Measurements from ENCODE around the gene MAPKBP1. TPM values are rescaled to one million over a fixed set of nuclear protein-coding genes. Genes with fewer than 3 reads are reported as not detected.

MAPKBP1 gene
- total RNA-seq, 1 experiment from 2014 or later = 16.2 TPM

DNA sequence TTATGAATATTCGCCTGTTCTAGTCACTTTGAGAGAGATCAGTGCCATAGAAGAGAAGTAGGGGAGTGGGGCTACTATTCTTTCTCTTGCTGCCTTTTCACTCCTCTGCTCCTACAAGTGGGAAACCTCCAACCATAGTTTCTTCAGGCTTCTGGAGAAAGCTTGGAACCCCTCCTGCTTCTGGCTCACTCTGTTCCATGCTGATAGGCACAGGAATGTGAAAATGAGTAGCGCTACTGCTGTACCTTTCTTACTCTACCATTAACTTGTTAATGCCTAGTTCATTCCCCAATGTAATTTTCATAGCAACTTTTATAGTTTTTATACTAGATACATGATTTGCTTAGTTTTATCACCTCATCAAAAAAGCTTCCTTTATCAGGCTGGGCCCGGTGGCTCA, 26.9 kb downstream of the MAPKBP1 start:
- Mint-ChIP-seq H3K27me3 (ENCODE audit: insufficient read depth, unreplicated experiment) (no peaks in the 10 kb centered on the region), H3K27ac (ENCODE audit: unreplicated experiment) (no peak overlapping the region), H3K4me1 (ENCODE audit: low read depth, unreplicated experiment) (peaks cover 7% of the 10 kb centered on the region), H3K36me3 (ENCODE audit: insufficient read depth, unreplicated experiment) (peaks cover 12% of the 10 kb centered on the region), H3K9me3 (ENCODE audit: unreplicated experiment) (no peaks in the 10 kb centered on the region), H3K4me3 (ENCODE audit: unreplicated experiment) (no peak overlapping the region)
- intact Hi-C loops (cut with micrococcal nuclease; ENCODE audit: unreplicated experiment) = no loop called here
- no peak for DNase-seq
- no peak overlapping the region for H3K4me3 ChIP-seq (ENCODE audit: low read depth, low read length)
- peaks cover 20% of the 10 kb centered on the region for H3K4me1 ChIP-seq
- H3K9me3 ChIP-seq = no peaks in the 10 kb centered on the region
- TF ChIP-seq, protein P1, sequence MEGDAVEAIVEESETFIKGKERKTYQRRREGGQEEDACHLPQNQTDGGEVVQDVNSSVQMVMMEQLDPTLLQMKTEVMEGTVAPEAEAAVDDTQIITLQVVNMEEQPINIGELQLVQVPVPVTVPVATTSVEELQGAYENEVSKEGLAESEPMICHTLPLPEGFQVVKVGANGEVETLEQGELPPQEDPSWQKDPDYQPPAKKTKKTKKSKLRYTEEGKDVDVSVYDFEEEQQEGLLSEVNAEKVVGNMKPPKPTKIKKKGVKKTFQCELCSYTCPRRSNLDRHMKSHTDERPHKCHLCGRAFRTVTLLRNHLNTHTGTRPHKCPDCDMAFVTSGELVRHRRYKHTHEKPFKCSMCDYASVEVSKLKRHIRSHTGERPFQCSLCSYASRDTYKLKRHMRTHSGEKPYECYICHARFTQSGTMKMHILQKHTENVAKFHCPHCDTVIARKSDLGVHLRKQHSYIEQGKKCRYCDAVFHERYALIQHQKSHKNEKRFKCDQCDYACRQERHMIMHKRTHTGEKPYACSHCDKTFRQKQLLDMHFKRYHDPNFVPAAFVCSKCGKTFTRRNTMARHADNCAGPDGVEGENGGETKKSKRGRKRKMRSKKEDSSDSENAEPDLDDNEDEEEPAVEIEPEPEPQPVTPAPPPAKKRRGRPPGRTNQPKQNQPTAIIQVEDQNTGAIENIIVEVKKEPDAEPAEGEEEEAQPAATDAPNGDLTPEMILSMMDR (IDR thresholded peaks at IDR 0.05; ENCODE audit: insufficient read depth in 1 of 2, low read depth in 1 of 2, low read length in 1 of 2, severe bottlenecking in 1 of 2, unreplicated experiment in 1 of 2) = no peak
- no TSS peak for BruUV-seq (replicated peaks)
- no peaks in the 10 kb centered on the region; the same call in 1 of the 2 replicates for H3K36me3 ChIP-seq (ENCODE audit: control insufficient read depth, insufficient read depth, low read length)
- ChIA-PET POLR2A (no interaction called here), CTCF (no interaction called here)
- H3K27me3 ChIP-seq (replicated peaks; ENCODE audit: control insufficient read depth, insufficient read depth, low read length) = no peaks in the 10 kb centered on the region

DNA sequence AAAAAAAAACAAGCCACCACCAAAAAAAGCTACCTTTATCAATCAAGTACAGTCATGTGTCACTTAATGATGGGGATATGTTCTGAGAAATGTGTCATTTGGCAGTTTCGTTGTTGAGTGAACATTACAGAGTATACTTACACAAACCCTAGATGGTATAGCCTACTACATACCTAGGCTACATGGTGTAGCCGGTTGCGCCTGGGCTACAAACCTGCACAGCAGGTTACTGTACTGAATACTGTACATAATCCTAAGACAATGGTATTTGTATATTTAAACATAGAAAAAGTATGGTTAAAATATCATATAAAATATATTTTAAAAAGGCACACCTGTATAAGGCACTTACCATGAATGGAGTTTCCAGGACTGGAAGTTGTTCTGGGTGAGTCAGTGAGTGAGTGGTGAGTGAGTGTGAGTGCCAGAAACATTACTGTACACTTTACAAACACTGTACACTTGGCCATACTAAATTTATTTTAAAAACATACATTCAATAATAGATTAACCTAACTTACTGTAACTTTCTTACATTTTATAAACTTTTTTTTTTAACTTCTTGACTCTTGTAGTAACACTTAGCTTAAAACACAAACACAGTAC, 27.7 kb downstream of the MAPKBP1 start:
- H3K4me1 ChIP-seq = peaks cover 19% of the 10 kb centered on the region
- H3K36me3 Mint-ChIP-seq (ENCODE audit: insufficient read depth, unreplicated experiment) = peaks cover 12% of the 10 kb centered on the region
- no peak for DNase-seq
- H3K27ac Mint-ChIP-seq (ENCODE audit: unreplicated experiment) = no peak overlapping the region
- no peak overlapping the region for H3K4me3 ChIP-seq (ENCODE audit: low read depth, low read length)
- H3K36me3 ChIP-seq (ENCODE audit: control insufficient read depth, insufficient read depth, low read length) = no peaks in the 10 kb centered on the region; the same call in 1 of the 2 replicates
- no peaks in the 10 kb centered on the region for H3K27me3 ChIP-seq (replicated peaks; ENCODE audit: control insufficient read depth, insufficient read depth, low read length)
- H3K9me3 ChIP-seq = no peaks in the 10 kb centered on the region
- intact Hi-C loops (cut with micrococcal nuclease; ENCODE audit: unreplicated experiment) = no loop called here
- no peaks in the 10 kb centered on the region for H3K9me3 Mint-ChIP-seq (ENCODE audit: unreplicated experiment)
- ChIA-PET POLR2A (no interaction called here), CTCF (interaction anchor here (0.6 to 5.9 kb wide), 2 partner anchors 28 to 78 kb away, joined by 3 to 42 read pairs; partner anchors contain the start of gene MAPKBP1)
- TF ChIP-seq, protein P1 (IDR thresholded peaks at IDR 0.05; ENCODE audit: insufficient read depth in 1 of 2, low read depth in 1 of 2, low read length in 1 of 2, severe bottlenecking in 1 of 2, unreplicated experiment in 1 of 2) = no peak
- H3K4me3 Mint-ChIP-seq (ENCODE audit: unreplicated experiment) = no peak overlapping the region
- peaks cover 7% of the 10 kb centered on the region for H3K4me1 Mint-ChIP-seq (ENCODE audit: low read depth, unreplicated experiment)
- no TSS peak for BruUV-seq (replicated peaks)
- H3K27me3 Mint-ChIP-seq (ENCODE audit: insufficient read depth, unreplicated experiment) = no peaks in the 10 kb centered on the region

DNA sequence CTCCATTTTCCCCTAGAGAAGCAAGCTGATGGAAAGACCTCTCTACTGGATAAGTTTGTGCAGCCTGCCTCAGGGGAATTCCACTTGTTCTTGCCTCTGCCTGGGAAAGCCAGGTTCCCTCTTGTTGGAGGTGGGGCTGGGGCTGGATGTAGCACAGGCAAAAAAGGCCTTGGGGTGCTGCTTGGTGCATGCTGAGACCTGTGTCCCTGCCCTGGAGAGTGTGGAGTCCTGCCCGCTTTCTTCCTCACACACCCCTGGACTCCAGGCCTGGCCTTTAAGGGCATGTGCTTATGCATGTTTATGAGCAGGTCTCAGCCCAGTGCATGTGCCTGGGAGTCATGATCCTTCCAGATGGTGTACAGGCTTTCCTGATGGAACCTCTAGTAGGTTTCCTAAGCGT, 30.1 kb downstream of the MAPKBP1 start:
- TF ChIP-seq, protein P1 (IDR thresholded peaks at IDR 0.05; ENCODE audit: insufficient read depth in 1 of 2, low read depth in 1 of 2, low read length in 1 of 2, severe bottlenecking in 1 of 2, unreplicated experiment in 1 of 2) = no peak
- no peaks in the 10 kb centered on the region for H3K9me3 Mint-ChIP-seq (ENCODE audit: unreplicated experiment)
- CTCF ChIA-PET = interaction anchor here (5.9 kb wide), 1 partner anchor 31 kb away, joined by 42 read pairs; the partner anchor contains the start of gene MAPKBP1
- POLR2A ChIA-PET = no interaction called here
- intact Hi-C loops (cut with micrococcal nuclease; ENCODE audit: unreplicated experiment) = no loop called here
- Histone ChIP-seq H3K36me3 (ENCODE audit: control insufficient read depth, insufficient read depth, low read length) (no peaks in the 10 kb centered on the region; the same call in 1 of the 2 replicates), H3K4me1 (peaks cover 2% of the 10 kb centered on the region), H3K27me3 (replicated peaks; ENCODE audit: control insufficient read depth, insufficient read depth, low read length) (no peaks in the 10 kb centered on the region), H3K9me3 (no peaks in the 10 kb centered on the region), H3K4me3 (ENCODE audit: low read depth, low read length) (no peak overlapping the region)
- DNase-seq = no peak
- H3K27me3 Mint-ChIP-seq (ENCODE audit: insufficient read depth, unreplicated experiment) = no peaks in the 10 kb centered on the region
- BruUV-seq (replicated peaks) = no TSS peak
- H3K4me3 Mint-ChIP-seq (ENCODE audit: unreplicated experiment) = no peak overlapping the region
- no peak overlapping the region for H3K27ac Mint-ChIP-seq (ENCODE audit: unreplicated experiment)
- peaks cover 12% of the 10 kb centered on the region for H3K36me3 Mint-ChIP-seq (ENCODE audit: insufficient read depth, unreplicated experiment)
- H3K4me1 Mint-ChIP-seq (ENCODE audit: low read depth, unreplicated experiment) = no peaks in the 10 kb centered on the region
